Measurements from ENCODE around the gene EEF2K. TPM values are rescaled to one million over a fixed set of nuclear protein-coding genes. Genes with fewer than 3 reads are reported as not detected.
"Not testable (repeated sequence)": the region's sequence is repeated elsewhere in the genome, so short reads cannot be mapped to it uniquely, and the experiment has no call there.

The EEF2K gene
- total RNA-seq, 2 experiments from 2014 or later, result 23.9 to 28.3 TPM

- H3K4me3 Mint-ChIP-seq, result peak overlapping the region; percentile 80
- not testable (repeated sequence) for H3K27ac Mint-ChIP-seq
- intact Hi-C loops (cut with DNase I, micrococcal nuclease), result loop anchor here in 1 of 2 experiments (5.0 kb wide), 1 partner anchor 176 kb away; the partner anchor contains the start of gene CDR2
These were observed 9.4 kb upstream of the EEF2K start for GRCh38 chr16:22196559-22197168.

GRCh38 chr16:22198547-22199293 is 7.4 kb upstream of the EEF2K start:
- Mint-ChIP-seq H3K4me3 (no peak overlapping the region), H3K27ac (no peak overlapping the region), H3K27me3 (no peaks in the 10 kb centered on the region), H3K9me3 (ENCODE audit: low read depth) (peaks cover 4% of the 10 kb centered on the region), H3K4me1 (peaks cover 27% of the 10 kb centered on the region), H3K36me3 (ENCODE audit: low read depth) (peaks cover 6% of the 10 kb centered on the region)
- no peak for DNase-seq
- ChIA-PET CTCF (interaction anchor here (0.6 to 1.9 kb wide), 5 partner anchors 9 to 198 kb away, joined by 3 to 9 read pairs (median 4); partner anchors contain the start of gene POLR3E), POLR2A (no interaction called here)
- no peak for ATAC-seq
- intact Hi-C loops (cut with DNase I, micrococcal nuclease), result loop anchor here in 1 of 2 experiments (5.0 kb wide), 1 partner anchor 174 kb away; the partner anchor contains the start of gene CDR2

More at GRCh38 chr16:22196559-22197168, 9.4 kb upstream of the EEF2K start:
- POLR2A ChIA-PET, result interaction anchor here (0.6 kb wide), 2 partner anchors 9 to 91 kb away, joined by 3 to 8 read pairs; partner anchors contain the start of gene EEF2K
- not testable (repeated sequence) for H3K27me3 Mint-ChIP-seq; H3K36me3 Mint-ChIP-seq (ENCODE audit: low read depth); H3K9me3 Mint-ChIP-seq (ENCODE audit: low read depth); ATAC-seq
- peak; percentile 27 for DNase-seq
- CTCF ChIA-PET, result interaction anchor here (0.6 to 1.9 kb wide), 9 partner anchors 8 to 104 kb away, joined by 3 to 9 read pairs (median 6); partner anchors contain the start of gene POLR3E
- H3K4me1 Mint-ChIP-seq, result peaks cover 44% of the 10 kb centered on the region

- peaks cover 11% of the 10 kb centered on the region for H3K4me1 Mint-ChIP-seq
- intact Hi-C loops (cut with DNase I, micrococcal nuclease), result no loop called here
- no peak overlapping the region for H3K4me3 Mint-ChIP-seq
- no peak for ATAC-seq
- H3K27ac Mint-ChIP-seq, result no peak overlapping the region
- ChIA-PET POLR2A (interaction anchor here (0.7 kb wide), 1 partner anchor 10 kb away, joined by 3 read pairs; no protein-coding TSS in a partner anchor), CTCF (interaction anchor here (0.6 kb wide), 1 partner anchor 11 kb away, joined by 4 read pairs; no protein-coding TSS in a partner anchor)
- H3K36me3 Mint-ChIP-seq (ENCODE audit: low read depth), result no peaks in the 10 kb centered on the region
- DNase-seq, result no peak
- no peaks in the 10 kb centered on the region for H3K27me3 Mint-ChIP-seq
- H3K9me3 Mint-ChIP-seq (ENCODE audit: low read depth), result no peaks in the 10 kb centered on the region
These were observed 3.8 kb upstream of the EEF2K start for GRCh38 chr16:22202261-22202637.

GRCh38 chr16:22203091-22203490 is 3.0 kb upstream of the EEF2K start:
- H3K9me3 Mint-ChIP-seq (ENCODE audit: low read depth), result no peaks in the 10 kb centered on the region
- H3K4me3 Mint-ChIP-seq, result no peak overlapping the region
- H3K4me1 Mint-ChIP-seq, result peaks cover 18% of the 10 kb centered on the region
- ATAC-seq (no peak), DNase-seq (no peak)
- ChIA-PET POLR2A (no interaction called here), CTCF (interaction anchor here (0.9 to 6.2 kb wide), 3 partner anchors 8 to 95 kb away, joined by 3 to 55 read pairs (median 6); partner anchors contain the start of gene POLR3E)
- peaks cover 3% of the 10 kb centered on the region for H3K36me3 Mint-ChIP-seq (ENCODE audit: low read depth)
- no peak overlapping the region for H3K27ac Mint-ChIP-seq
- intact Hi-C loops (cut with DNase I, micrococcal nuclease), result no loop called here
- no peaks in the 10 kb centered on the region for H3K27me3 Mint-ChIP-seq

GRCh38 chr16:22204091-22204655 is 1.9 kb upstream of the EEF2K start:
- ChIA-PET POLR2A (interaction anchor here (0.6 kb wide), 4 partner anchors 12 to 903 kb away, joined by 3 to 4 read pairs (median 3); no protein-coding TSS in a partner anchor), CTCF (interaction anchor here (1.5 to 6.2 kb wide), 5 partner anchors 8 to 94 kb away, joined by 5 to 55 read pairs (median 9); partner anchors contain the start of gene POLR3E)
- Mint-ChIP-seq H3K4me1 (peaks cover 19% of the 10 kb centered on the region), H3K9me3 (ENCODE audit: low read depth) (no peaks in the 10 kb centered on the region), H3K4me3 (no peak overlapping the region), H3K27ac (peak overlapping the region; percentile 31), H3K27me3 (no peaks in the 10 kb centered on the region), H3K36me3 (ENCODE audit: low read depth) (peaks cover 4% of the 10 kb centered on the region)
- ATAC-seq, result no peak
- intact Hi-C loops (cut with DNase I, micrococcal nuclease), result no loop called here
- DNase-seq, result no peak

- ChIA-PET CTCF (interaction anchor here (0.6 to 6.2 kb wide), 7 partner anchors 9 to 164 kb away, joined by 3 to 55 read pairs (median 5); partner anchors contain the start of gene POLR3E), POLR2A (interaction anchor here (0.6 to 1.6 kb wide), 3 partner anchors 9 to 91 kb away, joined by 3 to 11 read pairs (median 3); partner anchors contain the start of gene POLR3E)
- Mint-ChIP-seq H3K4me3 (peak overlapping the region; percentile 91), H3K27me3 (no peaks in the 10 kb centered on the region), H3K27ac (peak overlapping the region; percentile 86), H3K9me3 (ENCODE audit: low read depth) (peaks cover 1% of the 10 kb centered on the region), H3K4me1 (peaks cover 33% of the 10 kb centered on the region), H3K36me3 (ENCODE audit: low read depth) (peaks cover 14% of the 10 kb centered on the region)
- DNase-seq (no peak), ATAC-seq (no peak)
- intact Hi-C loops (cut with DNase I, micrococcal nuclease), result loop anchor here (1.0 to 2.0 kb wide), 6 partner anchors 10 to 93 kb away; partner anchors contain the start of gene POLR3E (in 1 of the 2)
These were observed 483 bp upstream of the EEF2K start for GRCh38 chr16:22205577-22206012.

GRCh38 chr16:22206842-22207714 is 1.0 kb downstream of the EEF2K start:
- CTCF ChIA-PET, result interaction anchor here (0.6 to 6.2 kb wide), 10 partner anchors 10 to 113 kb away, joined by 3 to 55 read pairs (median 5); partner anchors contain the start of gene POLR3E
- DNase-seq (peak; percentile 87), ATAC-seq (peak; percentile 60)
- POLR2A ChIA-PET, result interaction anchor here (1.6 kb wide), 1 partner anchor 15 kb away, joined by 11 read pairs; no protein-coding TSS in a partner anchor
- peaks cover 2% of the 10 kb centered on the region for H3K9me3 Mint-ChIP-seq (ENCODE audit: low read depth)
- H3K4me3 Mint-ChIP-seq, result peak overlapping the region; percentile 91
- H3K27ac Mint-ChIP-seq, result peak overlapping the region; percentile 89
- intact Hi-C loops (cut with DNase I, micrococcal nuclease), result loop anchor here (1.0 to 2.0 kb wide), 6 partner anchors 12 to 91 kb away; partner anchors contain the start of gene POLR3E (in 1 of the 2)
- H3K4me1 Mint-ChIP-seq, result peaks cover 36% of the 10 kb centered on the region
- H3K27me3 Mint-ChIP-seq, result no peaks in the 10 kb centered on the region
- peaks cover 27% of the 10 kb centered on the region for H3K36me3 Mint-ChIP-seq (ENCODE audit: low read depth)

- ATAC-seq, result no peak
- Mint-ChIP-seq H3K4me3 (peak overlapping the region; percentile 91), H3K9me3 (ENCODE audit: low read depth) (peaks cover 2% of the 10 kb centered on the region), H3K36me3 (ENCODE audit: low read depth) (peaks cover 27% of the 10 kb centered on the region), H3K4me1 (peaks cover 36% of the 10 kb centered on the region), H3K27me3 (no peaks in the 10 kb centered on the region), H3K27ac (peak overlapping the region; percentile 89)
- ChIA-PET POLR2A (interaction anchor here (0.7 to 1.9 kb wide), 2 partner anchors 17 to 905 kb away, joined by 3 to 6 read pairs; no protein-coding TSS in a partner anchor), CTCF (interaction anchor here (0.7 to 6.2 kb wide), 10 partner anchors 9 to 112 kb away, joined by 3 to 55 read pairs (median 4); partner anchors contain the start of gene POLR3E)
- DNase-seq, result no peak
- intact Hi-C loops (cut with DNase I, micrococcal nuclease), result loop anchor here (2.0 kb wide), 2 partner anchors 17 to 21 kb away; no protein-coding TSS in a partner anchor
These were observed 1.8 kb downstream of the EEF2K start for GRCh38 chr16:22207715-22208360.

- H3K9me3 Mint-ChIP-seq (ENCODE audit: low read depth), result peaks cover 2% of the 10 kb centered on the region
- ATAC-seq, result no peak
- ChIA-PET POLR2A (no interaction called here), CTCF (interaction anchor here (0.8 to 1.5 kb wide), 3 partner anchors 12 to 90 kb away, joined by 3 to 7 read pairs (median 4); no protein-coding TSS in a partner anchor)
- H3K27ac Mint-ChIP-seq, result no peak overlapping the region
- no peak overlapping the region for H3K4me3 Mint-ChIP-seq
- intact Hi-C loops (cut with DNase I, micrococcal nuclease), result no loop called here
- no peak for DNase-seq
- no peaks in the 10 kb centered on the region for H3K27me3 Mint-ChIP-seq
- H3K4me1 Mint-ChIP-seq, result peaks cover 38% of the 10 kb centered on the region
- H3K36me3 Mint-ChIP-seq (ENCODE audit: low read depth), result peaks cover 39% of the 10 kb centered on the region
These were observed 4.2 kb downstream of the EEF2K start for GRCh38 chr16:22210285-22210684.

All from activated CD4-positive, alpha-beta T cell treated with anti-CD3 and anti-CD28 coated beads for 36 hours (primary cell).